SK-N-SH (cell line): ENCODE data around the gene TTC17. TPM values are rescaled to one million over a fixed set of nuclear protein-coding genes. Genes with fewer than 3 reads are reported as not detected.

Source experiments
- CHD2 ChIP-seq: fragments of 150-350 bp; IDR thresholded peaks from 2 replicates; pipeline ENCODE4 v1.6.1; 2018; ENCODE audit warnings: low read length; ENCODE audit not compliant: partially characterized antibody
- ELF1 ChIP-seq: IDR thresholded peaks from 2 replicates; pipeline ENCODE4 v1.4.0; 2012
- EZH2phosphoT487 ChIP-seq: fragments of 200-600 bp; sonication (generic); IDR thresholded peaks from 2 replicates; pipeline ENCODE4 v1.6.1; 2017; ENCODE audit warnings: low read depth, mixed run types, mild to moderate bottlenecking, antibody characterized with exemption, moderate library complexity, borderline replicate concordance
- FOXJ3 ChIP-seq: sonication (generic); formaldehyde crosslinking; IDR thresholded peaks from 2 replicates; pipeline ENCODE4 v1.5.1; 2020; ENCODE audit warnings: mild to moderate bottlenecking, missing genetic modification reagents
- FOXM1 ChIP-seq: IDR thresholded peaks from 2 replicates; pipeline ENCODE4 v1.4.0; 2012; ENCODE audit warnings: low read depth, mild to moderate bottlenecking
- GABPA ChIP-seq: IDR thresholded peaks from 2 replicates; pipeline ENCODE4 v1.4.0; 2012; ENCODE audit warnings: low read depth, mild to moderate bottlenecking
- MEF2A ChIP-seq: IDR thresholded peaks from 2 replicates; pipeline ENCODE4 v1.4.0; 2012; ENCODE audit warnings: low read depth, borderline replicate concordance
- MXI1 ChIP-seq: IDR thresholded peaks from 2 replicates; pipeline ENCODE4 v1.6.1; 2012; ENCODE audit warnings: mild to moderate bottlenecking, low read depth, low read length, improper control_type of control experiment
- NRF1 ChIP-seq: IDR thresholded peaks from 2 replicates; pipeline ENCODE4 v1.6.1; 2012; ENCODE audit warnings: low read depth, mild to moderate bottlenecking, low read length
- POLR2AphosphoS5 ChIP-seq: IDR thresholded peaks from 2 replicates; pipeline ENCODE4 v1.6.1; 2012; ENCODE audit warnings: low read depth, low read length
- RAD21 ChIP-seq: IDR thresholded peaks from 2 replicates; pipeline ENCODE4 v1.6.1; 2012; ENCODE audit warnings: mild to moderate bottlenecking, low read length
- RCOR1 ChIP-seq: fragments of 150-350 bp; IDR thresholded peaks from 2 replicates; pipeline ENCODE4 v1.6.1; 2017; ENCODE audit warnings: antibody characterized with exemption, low read length
- RFX5 ChIP-seq: IDR thresholded peaks from 2 replicates; pipeline ENCODE4 v1.6.1; 2012; ENCODE audit warnings: mild to moderate bottlenecking, improper control_type of control experiment, low read length
- RXRA ChIP-seq: IDR thresholded peaks from 2 replicates; pipeline ENCODE4 v1.4.0; 2012; ENCODE audit warnings: low read depth, mild to moderate bottlenecking, borderline replicate concordance
- SMC3 ChIP-seq: IDR thresholded peaks from 2 replicates; pipeline ENCODE4 v1.6.1; 2012; ENCODE audit warnings: low read depth, low read length, improper control_type of control experiment
- TCF12 ChIP-seq: IDR thresholded peaks from 2 replicates; pipeline ENCODE4 v1.4.0; 2012
- TEAD4 ChIP-seq: IDR thresholded peaks from 2 replicates; pipeline ENCODE4 v1.4.0; 2012; ENCODE audit warnings: mild to moderate bottlenecking, borderline replicate concordance; ENCODE audit not compliant: insufficient read depth
- polyA plus RNA-seq, 3 experiments: library from polyadenylated mRNA; depleted of rRNA; stranded (reverse); fragments of >200 nt; gene quantifications; 2 replicates each; pipeline ENCODE4 v1.2.3, GENCODE V29; 2012
- TF ChIP-seq, protein P1 (sequence below): IDR thresholded peaks from 2 replicates; pipeline ENCODE4 v1.6.1; 2012; ENCODE audit warnings: mild to moderate bottlenecking, low read depth, low read length, moderate library complexity
- TF ChIP-seq, protein P2 (sequence below): IDR thresholded peaks from 2 replicates; pipeline ENCODE4 v1.4.0; 2012; ENCODE audit warnings: low read depth

Gene TTC17
- polyA plus RNA-seq, 1 of the 3 experiments (the other 2 are of a cell fraction), result 66.0 TPM

DNA sequence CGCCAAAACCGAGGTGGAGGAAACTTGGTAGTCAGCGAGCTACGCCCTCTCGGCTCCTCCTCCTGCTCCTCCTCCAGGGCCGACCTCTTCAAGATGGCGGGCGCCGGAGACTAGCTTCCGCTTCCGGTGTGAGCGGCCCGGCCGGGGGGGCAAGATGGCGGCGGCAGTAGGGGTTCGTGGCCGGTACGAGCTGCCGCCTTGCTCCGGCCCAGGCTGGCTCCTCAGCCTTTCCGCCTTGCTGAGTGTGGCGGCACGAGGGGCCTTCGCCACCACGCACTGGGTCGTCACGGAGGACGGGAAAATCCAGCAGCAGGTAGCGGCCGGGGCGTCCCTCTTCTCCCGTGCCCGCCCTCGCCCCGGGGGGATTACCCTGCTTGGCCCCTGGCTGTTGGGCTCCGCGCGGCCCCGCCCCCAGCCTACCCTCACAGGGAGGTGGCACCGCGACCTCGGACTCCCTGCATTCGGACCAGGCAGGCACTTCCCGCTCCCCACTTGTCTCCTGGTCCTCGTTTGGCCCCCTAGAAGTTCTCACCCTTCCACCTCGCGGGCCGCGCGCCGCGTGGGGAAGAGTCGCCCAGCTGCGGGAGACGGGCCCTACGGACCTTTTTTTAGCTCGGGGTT is at the start of gene TTC17 (continued):
- TF ChIP-seq, protein P1, sequence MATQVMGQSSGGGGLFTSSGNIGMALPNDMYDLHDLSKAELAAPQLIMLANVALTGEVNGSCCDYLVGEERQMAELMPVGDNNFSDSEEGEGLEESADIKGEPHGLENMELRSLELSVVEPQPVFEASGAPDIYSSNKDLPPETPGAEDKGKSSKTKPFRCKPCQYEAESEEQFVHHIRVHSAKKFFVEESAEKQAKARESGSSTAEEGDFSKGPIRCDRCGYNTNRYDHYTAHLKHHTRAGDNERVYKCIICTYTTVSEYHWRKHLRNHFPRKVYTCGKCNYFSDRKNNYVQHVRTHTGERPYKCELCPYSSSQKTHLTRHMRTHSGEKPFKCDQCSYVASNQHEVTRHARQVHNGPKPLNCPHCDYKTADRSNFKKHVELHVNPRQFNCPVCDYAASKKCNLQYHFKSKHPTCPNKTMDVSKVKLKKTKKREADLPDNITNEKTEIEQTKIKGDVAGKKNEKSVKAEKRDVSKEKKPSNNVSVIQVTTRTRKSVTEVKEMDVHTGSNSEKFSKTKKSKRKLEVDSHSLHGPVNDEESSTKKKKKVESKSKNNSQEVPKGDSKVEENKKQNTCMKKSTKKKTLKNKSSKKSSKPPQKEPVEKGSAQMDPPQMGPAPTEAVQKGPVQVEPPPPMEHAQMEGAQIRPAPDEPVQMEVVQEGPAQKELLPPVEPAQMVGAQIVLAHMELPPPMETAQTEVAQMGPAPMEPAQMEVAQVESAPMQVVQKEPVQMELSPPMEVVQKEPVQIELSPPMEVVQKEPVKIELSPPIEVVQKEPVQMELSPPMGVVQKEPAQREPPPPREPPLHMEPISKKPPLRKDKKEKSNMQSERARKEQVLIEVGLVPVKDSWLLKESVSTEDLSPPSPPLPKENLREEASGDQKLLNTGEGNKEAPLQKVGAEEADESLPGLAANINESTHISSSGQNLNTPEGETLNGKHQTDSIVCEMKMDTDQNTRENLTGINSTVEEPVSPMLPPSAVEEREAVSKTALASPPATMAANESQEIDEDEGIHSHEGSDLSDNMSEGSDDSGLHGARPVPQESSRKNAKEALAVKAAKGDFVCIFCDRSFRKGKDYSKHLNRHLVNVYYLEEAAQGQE, result peak; percentile 50; the same call in 1 of the 2 replicates
- TF ChIP-seq FOXM1, result no peak
- TF ChIP-seq RFX5, result no peak
- TF ChIP-seq RXRA, result no peak
- peak; percentile 53 for TF ChIP-seq CHD2
- TF ChIP-seq SMC3, result no peak
- TF ChIP-seq ELF1, result peak; percentile 86
- TF ChIP-seq, protein P2, sequence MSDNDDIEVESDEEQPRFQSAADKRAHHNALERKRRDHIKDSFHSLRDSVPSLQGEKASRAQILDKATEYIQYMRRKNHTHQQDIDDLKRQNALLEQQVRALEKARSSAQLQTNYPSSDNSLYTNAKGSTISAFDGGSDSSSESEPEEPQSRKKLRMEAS, result peak; percentile 48; the same call in 1 of the 2 replicates
- peak; percentile 28; the same call in 1 of the 2 replicates for TF ChIP-seq RCOR1
- TF ChIP-seq TEAD4, result no peak
- TF ChIP-seq RAD21, result no peak
- no peak for TF ChIP-seq TCF12
- TF ChIP-seq EZH2phosphoT487, result no peak
- peak; percentile 38; the same call in 1 of the 2 replicates for TF ChIP-seq MXI1
- 0 out of 2 replicates have a peak, but pooled peaks have one; percentile 21 for TF ChIP-seq FOXJ3 (CRISPR knock-in tag)
- no peak for TF ChIP-seq NRF1
- peak; percentile 84 for TF ChIP-seq POLR2AphosphoS5
- TF ChIP-seq MEF2A, result no peak
- TF ChIP-seq GABPA, result peak; percentile 97
